AG09319 (cell line): ENCODE results near the gene PTPN1.
"Not testable (repeated sequence)": the region's sequence is repeated elsewhere in the genome, so short reads cannot be mapped to it uniquely, and the experiment has no call there.

ENCODE experiments used
- DNase-seq: peaks from one replicate; pipeline ENCODE4 v3.0.0-alpha.2; 2010; ENCODE audit warnings: low read depth; ENCODE audit errors: extremely low read depth
- CTCF ChIP-seq: IDR thresholded peaks from 2 replicates; pipeline ENCODE4 v1.5.1; 2011; ENCODE audit warnings: low read depth, mild to moderate bottlenecking, inconsistent platforms, low read length, moderate library complexity

The PTPN1 gene

GRCh38 chr20:50567860-50568548 lies 57.8 kb downstream of the PTPN1 start:
- TF ChIP-seq CTCF = no peak

GRCh38 chr20:50568549-50568942 lies 58.4 kb downstream of the PTPN1 start:
- no peak for DNase-seq
- no peak for TF ChIP-seq CTCF

More at GRCh38 chr20:50567860-50568548, 57.8 kb downstream of the PTPN1 start:
- DNase-seq = no peak

GRCh38 chr20:50569487-50569863 lies 59.3 kb downstream of the PTPN1 start:
- DNase-seq = not testable (repeated sequence)

- peak; percentile 33 for TF ChIP-seq CTCF
- no peak for DNase-seq
Observed at GRCh38 chr20:50569864-50570836, 60.0 kb downstream of the PTPN1 start.

GRCh38 chr20:50571466-50571865 lies 61.3 kb downstream of the PTPN1 start:
- DNase-seq = no peak
- no peak for TF ChIP-seq CTCF

GRCh38 chr20:50572938-50573777 lies 63.0 kb downstream of the PTPN1 start:
- no peak for TF ChIP-seq CTCF
- DNase-seq = peak; percentile 73

GRCh38 chr20:50574108-50574507 lies 63.9 kb downstream of the PTPN1 start:
- TF ChIP-seq CTCF = no peak
- no peak for DNase-seq
